ENCODE data around the gene BEND3. TPM values are rescaled to one million over a fixed set of nuclear protein-coding genes. Genes with fewer than 3 reads are reported as not detected.

BEND3 gene
- polyA plus RNA-seq, 2 of the 4 experiments (the other 2 are of a cell fraction): 2.2 to 2.3 TPM

- H3K27ac ChIP-seq: no peak overlapping the region
- no peak overlapping the region for H3K4me3 ChIP-seq
- FAIRE-seq: no peak
- POLR2A ChIA-PET: no interaction called here
- no peaks in the 10 kb centered on the region for H3K9me3 ChIP-seq
- H3K4me1 ChIP-seq: no peaks in the 10 kb centered on the region
- ATAC-seq: no peak
- no peak overlapping the region for H3K4me2 ChIP-seq
- 100% methylated on average over 3 of the region's 3 CpGs for WGBS (ENCODE audit: missing lambda C conversion rate)
- CTCF ChIA-PET: interaction anchor here (0.7 kb wide), 1 partner anchor 781 kb away, joined by 3 read pairs; no protein-coding TSS in a partner anchor
- TF ChIP-seq CEBPB (IDR thresholded peaks at IDR 0.05) (no peak), CHD2 (IDR thresholded peaks at IDR 0.05; ENCODE audit: low read length, partially characterized antibody) (no peak), KDM5A (IDR thresholded peaks at IDR 0.05) (no peak), HEYL (CRISPR knock-in tag; IDR thresholded peaks at IDR 0.05) (no peak), MAZ (IDR thresholded peaks at IDR 0.05; ENCODE audit: borderline replicate concordance, low read depth, low read length) (no peak), MYC (IDR thresholded peaks at IDR 0.05; ENCODE audit: borderline replicate concordance, low read length) (no peak)
- no peak for DNase-seq (ENCODE audit: low read depth in 1 of 2, low spot score in 1 of 2)
Measured at GRCh38 chr6:107062691-107063090, 52.6 kb downstream of the BEND3 start.

GRCh38 chr6:107061125-107062020, 53.9 kb downstream of the BEND3 start:
- CTCF ChIA-PET: no interaction called here

GRCh38 chr6:107060704-107061103, 54.6 kb downstream of the BEND3 start:
- H3K27ac ChIP-seq: no peak overlapping the region
- DNase-seq (ENCODE audit: low read depth in 1 of 2, low spot score in 1 of 2) (no peak), FAIRE-seq (no peak), ATAC-seq (no peak)
- H3K4me1 ChIP-seq: no peaks in the 10 kb centered on the region
- no peaks in the 10 kb centered on the region for H3K9me3 ChIP-seq
- ChIA-PET CTCF (no interaction called here), POLR2A (no interaction called here)
- no peak overlapping the region for H3K4me3 ChIP-seq
- 59% methylated on average over 2 of the region's 6 CpGs for WGBS (ENCODE audit: missing lambda C conversion rate)
- no peak overlapping the region for H3K4me2 ChIP-seq
- TF ChIP-seq, protein P1, sequence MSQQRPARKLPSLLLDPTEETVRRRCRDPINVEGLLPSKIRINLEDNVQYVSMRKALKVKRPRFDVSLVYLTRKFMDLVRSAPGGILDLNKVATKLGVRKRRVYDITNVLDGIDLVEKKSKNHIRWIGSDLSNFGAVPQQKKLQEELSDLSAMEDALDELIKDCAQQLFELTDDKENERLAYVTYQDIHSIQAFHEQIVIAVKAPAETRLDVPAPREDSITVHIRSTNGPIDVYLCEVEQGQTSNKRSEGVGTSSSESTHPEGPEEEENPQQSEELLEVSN (IDR thresholded peaks at IDR 0.05; ENCODE audit: borderline replicate concordance, low read depth): no peak
- TF ChIP-seq KDM1A (IDR thresholded peaks at IDR 0.05; ENCODE audit: low read depth) (no peak), EHMT2 (IDR thresholded peaks at IDR 0.05; ENCODE audit: low read depth) (no peak), MYC (IDR thresholded peaks at IDR 0.05; ENCODE audit: borderline replicate concordance, low read length) (no peak), FOXS1 (CRISPR knock-in tag; IDR thresholded peaks at IDR 0.05) (no peak), MAZ (IDR thresholded peaks at IDR 0.05; ENCODE audit: borderline replicate concordance, low read depth, low read length) (no peak), SMC3 (IDR thresholded peaks at IDR 0.05) (no peak)
- TF ChIP-seq, protein P2, sequence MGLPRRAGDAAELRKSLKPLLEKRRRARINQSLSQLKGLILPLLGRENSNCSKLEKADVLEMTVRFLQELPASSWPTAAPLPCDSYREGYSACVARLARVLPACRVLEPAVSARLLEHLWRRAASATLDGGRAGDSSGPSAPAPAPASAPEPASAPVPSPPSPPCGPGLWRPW (IDR thresholded peaks at IDR 0.05): no peak

More at GRCh38 chr6:107061125-107062020, 53.9 kb downstream of the BEND3 start:
- TF ChIP-seq CEBPB (IDR thresholded peaks at IDR 0.05) (no peak), ELK1 (IDR thresholded peaks at IDR 0.05; ENCODE audit: low read depth, low read length) (no peak), GATA3 (IDR thresholded peaks at IDR 0.05; ENCODE audit: borderline replicate concordance) (no peak), EP300 (IDR thresholded peaks at IDR 0.05) (no peak), NFE2L2 (conservative IDR thresholded peaks at IDR 0.05; ENCODE audit: low read length) (no peak), TP53 (CRISPR knock-in tag; IDR thresholded peaks at IDR 0.05) (no peak), RCOR1 (IDR thresholded peaks at IDR 0.05; ENCODE audit: low read depth, low read length) (no peak), FOXS1 (CRISPR knock-in tag; IDR thresholded peaks at IDR 0.05) (no peak), MAFK (IDR thresholded peaks at IDR 0.05; ENCODE audit: partially characterized antibody) (peak; percentile 4)
- Histone ChIP-seq H3K4me1 (no peaks in the 10 kb centered on the region), H3K4me3 (no peak overlapping the region), H3K4me2 (no peak overlapping the region), H3K9me3 (no peaks in the 10 kb centered on the region), H3K27ac (no peak overlapping the region)
- WGBS (ENCODE audit: missing lambda C conversion rate): 65% methylated on average over 10 of the region's 14 CpGs
- POLR2A ChIA-PET: no interaction called here
- no peak for FAIRE-seq
- DNase-seq (ENCODE audit: low read depth in 1 of 2, low spot score in 1 of 2): no peak
- no peak; a peak in 1 of 6 replicates for ATAC-seq
